GM21390 (cell line): Measurements from ENCODE around the gene SKP2.
"Not testable (repeated sequence)": the region's sequence is repeated elsewhere in the genome, so short reads cannot be mapped to it uniquely, and the experiment has no call there.

Experiments
- ATAC-seq: cut with Tn5 transposase; IDR thresholded peaks from one replicate; pipeline ENCODE4 v1.9.1; 2021; ENCODE audit not compliant: unreplicated experiment

SKP2 gene

DNA sequence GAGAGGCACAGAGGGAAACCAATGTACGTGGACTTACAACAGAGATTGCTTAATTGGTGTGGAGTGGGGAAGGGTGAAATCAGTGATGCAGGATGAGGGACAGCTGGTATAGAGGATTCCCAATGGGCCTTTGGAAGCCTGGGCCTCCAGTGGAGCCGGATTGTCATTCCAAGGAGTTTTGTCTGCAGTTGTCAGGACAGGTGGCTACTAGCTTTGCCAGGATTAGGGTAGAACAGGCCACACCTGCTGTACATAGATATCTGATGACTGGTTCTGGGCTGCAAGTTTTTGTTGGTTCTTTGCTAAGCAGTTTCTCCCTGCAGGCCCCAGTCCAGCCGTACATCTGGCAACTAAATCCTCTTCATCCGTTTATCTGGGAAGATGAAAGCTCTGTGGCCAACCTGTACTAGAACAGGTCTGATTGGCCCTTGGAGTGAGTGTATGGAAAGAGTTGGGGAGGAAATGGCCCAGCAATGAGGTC is 4.2 kb downstream of the SKP2 start:
- no peak for ATAC-seq

DNA sequence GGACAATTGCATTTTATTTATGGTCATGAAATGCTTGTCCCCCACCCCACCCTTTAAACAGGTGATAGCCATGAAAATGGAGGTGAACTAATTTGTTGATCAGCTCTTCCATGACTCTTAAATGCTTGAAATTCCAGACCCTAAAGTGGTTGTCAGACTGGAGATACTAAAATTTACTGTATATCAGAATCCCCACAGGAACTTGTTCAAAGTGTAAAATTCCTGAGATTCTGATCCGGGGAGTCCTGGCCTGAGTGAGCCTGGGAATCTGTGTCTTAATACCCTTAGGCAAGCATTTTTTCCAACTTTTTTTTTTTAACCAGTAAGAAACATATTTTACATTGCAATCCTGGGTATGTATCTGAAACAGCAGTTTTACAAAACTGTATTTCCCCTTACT is 4.7 kb downstream of the SKP2 start:
- no peak for ATAC-seq

DNA sequence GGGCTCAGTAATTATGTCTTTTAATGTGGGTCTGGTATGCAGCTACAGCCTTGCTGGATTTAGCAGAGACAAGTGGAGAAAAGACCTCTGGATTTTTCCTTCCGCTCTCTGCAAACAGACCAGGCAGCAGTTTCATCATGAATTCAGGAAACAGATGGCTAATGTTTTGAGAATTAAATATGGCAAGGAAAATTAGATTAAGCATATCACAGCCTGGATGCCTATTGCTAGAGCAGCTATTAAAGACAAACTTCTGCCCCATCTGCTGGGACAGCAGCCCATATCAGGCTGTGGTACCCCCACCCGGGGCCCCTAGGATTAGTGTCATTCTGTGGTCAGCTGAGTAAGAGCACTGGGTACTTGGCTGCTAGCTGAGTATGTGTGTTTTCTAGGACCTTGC is 6.2 kb downstream of the SKP2 start:
- no peak for ATAC-seq

DNA sequence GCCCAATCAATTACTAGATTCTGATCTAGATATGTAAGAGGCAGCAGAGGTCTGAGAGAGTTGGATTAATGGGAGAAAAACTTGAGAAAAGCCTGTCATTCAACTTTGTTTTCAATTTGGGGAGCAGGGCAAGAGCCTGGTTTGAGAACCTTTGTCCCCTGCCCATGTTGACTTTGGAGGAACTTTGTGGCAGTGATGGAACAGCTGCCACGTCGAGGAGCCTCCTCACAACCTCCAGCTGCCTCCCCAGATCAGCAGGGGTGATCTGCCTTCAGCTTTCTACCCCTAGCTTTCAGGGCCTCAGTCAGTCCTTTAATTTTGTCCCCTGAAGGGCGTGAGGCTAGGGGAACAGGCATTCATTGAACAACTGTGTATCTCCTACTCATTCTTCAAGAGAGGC is 8.7 kb downstream of the SKP2 start:
- ATAC-seq = no peak

- no peak for ATAC-seq
These were observed 9.4 kb downstream of the SKP2 start for GRCh38 chr5:36161361-36161760.

- ATAC-seq = no peak
These were observed 11.0 kb downstream of the SKP2 start for GRCh38 chr5:36162810-36163486.

DNA sequence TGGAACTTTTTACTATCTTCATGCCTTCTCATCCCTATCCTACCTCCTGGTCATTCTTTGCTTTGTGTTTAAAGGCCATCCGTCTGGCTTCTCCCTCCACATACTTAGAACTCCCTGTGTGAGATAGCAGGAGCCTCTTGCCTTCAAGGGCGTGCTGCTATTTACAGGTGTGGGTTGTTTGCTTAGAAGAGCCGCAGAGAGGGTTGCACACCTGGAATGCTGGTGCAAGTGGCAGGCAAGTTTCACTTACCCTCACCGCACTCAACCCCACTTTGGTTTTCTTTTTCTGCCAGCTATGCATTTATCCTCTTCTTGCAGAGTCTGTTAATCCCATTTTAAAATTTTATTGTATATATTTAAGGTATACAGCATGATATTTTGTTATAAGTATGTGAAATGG is 12.6 kb downstream of the SKP2 start:
- no peak for ATAC-seq

DNA sequence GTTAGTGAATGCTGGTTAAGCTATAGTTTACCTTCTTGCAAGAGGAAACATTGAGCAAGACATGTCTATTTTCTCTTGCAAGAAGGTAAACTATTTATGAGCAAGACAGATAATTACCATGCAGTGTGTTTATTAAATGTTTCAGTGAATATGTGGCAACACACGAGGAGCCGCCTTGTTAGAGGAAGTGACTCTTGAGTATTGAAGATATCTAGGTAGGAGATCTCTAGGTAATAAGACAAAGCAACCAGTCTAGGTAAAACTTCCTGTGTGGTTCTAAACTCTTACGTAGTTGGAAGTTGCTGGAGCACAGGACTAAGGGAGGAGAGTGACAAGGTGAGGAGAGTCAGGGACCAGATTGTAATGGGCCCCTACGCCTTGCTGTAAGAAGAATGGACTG is 16.8 kb downstream of the SKP2 start:
- no peak for ATAC-seq

DNA sequence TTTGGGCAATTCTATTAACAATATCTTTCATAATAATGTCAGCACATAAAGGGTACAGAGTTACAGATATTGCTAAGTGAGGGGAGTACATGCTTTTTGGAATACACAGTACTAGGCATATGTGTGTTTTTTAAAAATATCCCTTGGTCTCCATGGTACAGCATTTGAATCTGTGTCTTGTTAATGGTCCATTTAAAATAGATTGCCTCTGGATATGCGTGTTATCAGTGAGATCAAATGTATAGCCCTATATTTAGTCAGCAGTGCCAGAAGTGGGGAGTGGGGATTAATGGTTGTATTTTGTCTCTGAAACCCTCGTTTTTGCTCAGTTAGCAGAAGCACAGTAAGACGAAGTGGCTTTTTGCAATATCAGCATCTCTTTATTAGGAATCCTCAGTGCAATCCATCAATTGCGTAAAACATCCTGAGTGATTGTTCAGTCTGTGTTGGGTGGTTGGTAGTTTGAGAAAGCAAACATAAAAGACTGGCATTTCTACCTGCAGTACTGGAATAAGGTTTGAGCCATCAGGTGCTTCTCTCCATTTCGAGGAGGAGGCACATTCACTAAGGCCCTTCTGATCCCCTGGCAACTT is 19.0 kb downstream of the SKP2 start:
- no peak for ATAC-seq

GRCh38 chr5:36172599-36172998 is 20.7 kb downstream of the SKP2 start:
- no peak for ATAC-seq

GRCh38 chr5:36173426-36173825 is 21.5 kb downstream of the SKP2 start:
- no peak for ATAC-seq

GRCh38 chr5:36174119-36174518 is 22.2 kb downstream of the SKP2 start:
- ATAC-seq = no peak

DNA sequence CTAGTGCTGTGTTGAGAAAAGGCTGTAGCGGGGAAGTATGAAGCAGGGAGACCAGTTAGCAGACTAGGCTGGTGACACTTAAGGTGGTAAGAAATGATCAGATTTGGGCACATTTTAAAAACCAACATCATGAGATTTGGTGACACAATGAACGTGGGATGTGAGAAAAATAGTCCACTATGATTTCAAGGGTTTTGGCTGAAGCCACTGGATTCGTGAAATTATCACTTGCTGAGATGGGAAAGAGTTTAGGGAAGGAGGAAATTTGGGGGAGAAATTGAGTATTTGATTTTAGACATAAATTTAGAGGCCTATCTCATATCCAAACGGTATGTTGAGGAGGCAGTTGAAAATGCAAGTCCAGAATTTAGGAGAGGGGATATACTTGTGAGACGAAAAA is 23.1 kb downstream of the SKP2 start:
- no peak for ATAC-seq

GRCh38 chr5:36177154-36177553 is 25.2 kb downstream of the SKP2 start:
- ATAC-seq = peak; percentile 98

DNA sequence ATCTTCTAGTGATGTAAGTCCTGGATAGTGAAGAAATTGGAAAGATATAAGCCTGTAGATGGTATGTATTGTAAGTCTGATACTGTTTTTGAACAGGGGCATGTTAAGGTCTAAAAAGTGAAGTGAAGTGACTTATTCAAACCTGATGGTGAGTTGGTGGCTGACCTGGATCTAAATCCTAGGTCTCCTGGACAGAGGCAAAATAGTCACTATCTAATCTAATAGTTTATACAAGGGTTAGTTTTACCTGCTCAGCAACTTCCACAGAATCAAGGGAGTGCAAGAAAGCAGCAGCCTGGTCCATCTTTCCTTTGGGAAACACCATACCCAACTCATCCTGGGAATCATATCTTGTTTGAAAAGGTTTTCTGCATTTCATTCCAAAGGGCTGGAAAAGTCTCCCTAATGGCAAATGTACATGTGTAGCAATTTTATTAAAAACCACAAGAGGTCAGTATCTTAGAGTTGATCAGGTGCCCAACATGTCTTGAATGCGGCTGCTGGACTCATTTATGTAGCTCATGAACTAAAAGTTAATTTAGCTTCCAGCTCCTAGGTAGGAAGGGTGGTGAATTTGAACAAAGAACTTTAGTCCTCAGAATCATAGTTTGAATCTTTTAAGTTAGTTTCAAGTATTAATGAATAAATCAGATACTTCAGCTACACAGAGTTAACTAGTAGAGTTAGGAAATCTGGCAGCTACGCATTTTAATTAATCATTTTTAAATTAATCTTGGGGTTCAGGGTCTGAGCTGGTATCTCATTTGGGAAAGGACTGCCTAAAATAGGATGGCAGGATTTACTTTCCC is 26.0 kb downstream of the SKP2 start:
- no peak for ATAC-seq

DNA sequence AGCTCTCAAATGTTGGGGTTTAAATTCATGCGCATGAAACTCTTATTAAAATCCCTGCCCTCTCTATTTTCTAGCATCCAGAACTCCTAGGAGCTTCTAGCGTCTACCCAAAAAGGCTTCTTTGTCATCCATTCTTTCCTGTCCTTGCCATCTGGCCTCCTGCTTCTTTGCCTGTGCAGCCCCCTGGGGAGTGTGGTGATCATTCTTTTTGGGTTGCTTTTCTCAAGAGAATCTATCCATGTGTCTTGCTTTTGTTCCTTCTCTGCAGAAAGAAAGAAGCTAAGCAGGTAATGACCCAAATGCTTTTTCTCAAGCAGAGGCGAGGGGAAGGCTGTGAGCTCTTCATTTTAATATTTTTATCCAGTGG is 26.6 kb downstream of the SKP2 start:
- ATAC-seq = no peak

- no peak for ATAC-seq
These were observed 28.0 kb downstream of the SKP2 start for GRCh38 chr5:36179950-36180349.

DNA sequence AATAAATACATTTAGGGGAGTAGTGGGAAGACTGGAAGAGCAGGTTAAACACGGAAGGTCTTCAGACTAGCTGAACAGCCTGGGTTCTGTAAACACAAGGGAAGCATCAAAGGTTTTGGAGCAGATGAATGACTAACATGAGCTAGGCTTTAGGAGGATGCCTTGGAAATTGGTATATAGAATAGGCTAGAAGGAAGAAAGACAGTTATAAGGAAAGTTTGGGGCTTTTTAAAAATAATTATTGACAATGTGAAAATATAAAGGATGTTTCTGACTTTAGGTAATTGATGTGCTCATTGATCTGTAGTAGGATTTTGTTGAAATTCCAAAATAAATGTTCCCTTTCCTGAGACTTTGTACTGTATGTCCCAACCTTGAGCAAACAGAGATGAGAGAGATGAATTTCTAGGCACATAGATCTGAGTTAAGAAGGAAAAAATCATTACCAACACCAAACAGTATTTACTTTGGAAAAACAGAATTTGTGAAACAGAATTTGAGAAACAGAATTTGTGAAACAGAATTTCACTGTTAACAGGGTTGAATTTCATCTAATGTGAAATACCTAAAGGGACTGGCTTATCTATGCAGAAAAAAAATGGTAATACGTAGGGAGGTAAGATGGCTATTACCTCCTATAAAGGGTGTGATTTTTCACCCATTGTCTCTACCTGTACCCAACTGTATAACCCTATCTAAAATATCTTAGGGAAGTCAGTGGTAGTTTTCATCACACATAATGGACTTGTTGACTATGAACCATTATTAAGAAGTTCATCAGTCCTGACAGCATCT is 28.8 kb downstream of the SKP2 start:
- no peak for ATAC-seq

DNA sequence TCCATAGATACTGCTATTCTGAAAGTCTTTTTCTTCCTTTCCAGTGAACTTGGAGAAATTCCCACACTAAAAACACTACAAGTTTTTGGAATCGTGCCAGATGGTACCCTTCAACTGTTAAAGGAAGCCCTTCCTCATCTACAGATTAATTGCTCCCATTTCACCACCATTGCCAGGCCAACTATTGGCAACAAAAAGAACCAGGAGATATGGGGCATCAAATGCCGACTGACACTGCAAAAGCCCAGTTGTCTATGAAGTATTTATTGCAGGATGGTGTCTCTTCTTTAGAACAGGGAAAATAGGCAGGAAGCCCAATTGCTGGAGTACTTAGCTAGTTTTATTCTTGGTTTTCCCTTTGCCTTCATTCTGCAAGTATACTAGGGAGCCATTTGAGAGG is 29.9 kb downstream of the SKP2 start:
- ATAC-seq = no peak

- ATAC-seq = not testable (repeated sequence)
These were observed 32.5 kb downstream of the SKP2 start for GRCh38 chr5:36184408-36184807.

- no peak for ATAC-seq
These were observed 41.8 kb downstream of the SKP2 start for GRCh38 chr5:36193746-36194145.
